Breast epithelium (tissue), 3 donors: Measurements from ENCODE around the gene BRME1.

Experiments
- POLR2A ChIP-seq: fragments of 450-650 bp; IDR thresholded peaks from one replicate; pipeline ENCODE4 v1.6.1; 2016; ENCODE audit warnings: antibody characterized with exemption, mild to moderate bottlenecking, moderate library complexity
- POLR2AphosphoS5 ChIP-seq, 3 donors: sonication (generic); formaldehyde crosslinking; IDR thresholded peaks; one replicate each; pipeline ENCODE4 v1.6.1; 2017; ENCODE audit warnings: antibody characterized with exemption in 3 of 3
- TF ChIP-seq, protein P1 (sequence below), 3 donors: fragments of 450-650 bp; IDR thresholded peaks; one replicate each; pipeline ENCODE4 v1.5.1; 2016 to 2017; ENCODE audit warnings: antibody characterized with exemption in 3 of 3, mild to moderate bottlenecking in 3 of 3, moderate library complexity in 3 of 3

DNA sequence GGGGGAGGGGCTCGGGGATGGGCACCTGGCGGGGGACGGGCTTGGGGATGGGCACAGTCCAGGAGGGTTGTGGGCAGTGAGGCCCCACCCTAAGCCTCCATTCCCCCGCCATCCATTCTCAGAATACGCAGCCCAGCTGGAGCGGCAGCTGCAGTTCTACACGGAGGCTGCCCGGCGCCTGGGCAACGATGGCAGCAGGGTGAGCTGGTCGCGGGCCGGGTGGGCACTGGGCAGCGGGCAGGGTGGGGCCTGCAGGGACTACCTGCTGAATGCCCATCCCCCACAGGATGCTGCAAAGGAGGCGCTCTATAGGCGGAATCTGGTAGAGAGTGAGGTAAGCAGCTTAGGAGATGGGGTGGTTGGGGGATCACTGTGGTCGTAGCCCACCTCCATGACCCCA, 24.0 kb upstream of the BRME1 start:
- TF ChIP-seq, protein P1, sequence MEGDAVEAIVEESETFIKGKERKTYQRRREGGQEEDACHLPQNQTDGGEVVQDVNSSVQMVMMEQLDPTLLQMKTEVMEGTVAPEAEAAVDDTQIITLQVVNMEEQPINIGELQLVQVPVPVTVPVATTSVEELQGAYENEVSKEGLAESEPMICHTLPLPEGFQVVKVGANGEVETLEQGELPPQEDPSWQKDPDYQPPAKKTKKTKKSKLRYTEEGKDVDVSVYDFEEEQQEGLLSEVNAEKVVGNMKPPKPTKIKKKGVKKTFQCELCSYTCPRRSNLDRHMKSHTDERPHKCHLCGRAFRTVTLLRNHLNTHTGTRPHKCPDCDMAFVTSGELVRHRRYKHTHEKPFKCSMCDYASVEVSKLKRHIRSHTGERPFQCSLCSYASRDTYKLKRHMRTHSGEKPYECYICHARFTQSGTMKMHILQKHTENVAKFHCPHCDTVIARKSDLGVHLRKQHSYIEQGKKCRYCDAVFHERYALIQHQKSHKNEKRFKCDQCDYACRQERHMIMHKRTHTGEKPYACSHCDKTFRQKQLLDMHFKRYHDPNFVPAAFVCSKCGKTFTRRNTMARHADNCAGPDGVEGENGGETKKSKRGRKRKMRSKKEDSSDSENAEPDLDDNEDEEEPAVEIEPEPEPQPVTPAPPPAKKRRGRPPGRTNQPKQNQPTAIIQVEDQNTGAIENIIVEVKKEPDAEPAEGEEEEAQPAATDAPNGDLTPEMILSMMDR (IDR thresholded peaks at IDR 0.05), result no peak
- TF ChIP-seq POLR2A (no peak), POLR2AphosphoS5 (IDR thresholded peaks at IDR 0.05) (no peak)
